A549 (cell line): ENCODE data around the gene HDDC2. TPM values are rescaled to one million over a fixed set of nuclear protein-coding genes. Genes with fewer than 3 reads are reported as not detected.

ENCODE experiments used
- ATAC-seq, 2 experiments: fragments of 200-7000 bp in 1 of 2; fragments of >200 bp in 1 of 2; cut with Nextera tagmentation in 1 of 2; cut with Tn5 transposase in 1 of 2; 3 replicates each; pipeline versions ENCODE4 v1.8.0 to v1.9.1; 2018 to 2020; ENCODE audit warnings: mild to moderate bottlenecking in 1 of 2, moderate library complexity in 1 of 2
- CTCF ChIA-PET: fragments of 300-600 bp; sonication (Branson Sonifier 250); formaldehyde crosslinking; extraction: SDS; loops from one replicate; lab custom pipeline; 2021; ENCODE audit warnings: antibody characterized with exemption, inconsistent platforms; lab: Yijun Ruan, JAX
- POLR2A ChIA-PET: fragments of 350-600 bp; formaldehyde crosslinking; extraction: SDS; loops from one replicate; lab custom pipeline; 2021; ENCODE audit warnings: antibody characterized with exemption, inconsistent platforms; lab: Yijun Ruan, JAX
- DNase-seq, 2 experiments: peaks; one replicate each; pipeline versions ENCODE4 v3.0.0 to v3.0.0-alpha.2; 2011 to 2016; ENCODE audit warnings: low read depth in 1 of 2, low spot score in 1 of 2
- FAIRE-seq: peaks from 2 replicates; lab custom pipeline; 2011; peaks lifted over from hg19 to GRCh38; lab: Jason Lieb, UNC
- H3K27ac ChIP-seq, 2 experiments: fragments of >200 bp; sonication (Bioruptor Twin); formaldehyde crosslinking; 3 replicates each; pipeline ENCODE4 v1.5.1; 2016 to 2017
- H3K4me1 ChIP-seq: fragments of >200 bp; sonication (Bioruptor Twin); formaldehyde crosslinking; 3 replicates; pipeline ENCODE4 v1.6.1; 2016
- H3K4me2 ChIP-seq: fragments of >200 bp; sonication (Bioruptor Twin); formaldehyde crosslinking; 3 replicates; pipeline ENCODE4 v1.6.1; 2016
- H3K4me3 ChIP-seq: fragments of >200 bp; sonication (Bioruptor Twin); formaldehyde crosslinking; 3 replicates; pipeline ENCODE4 v1.5.1; 2016
- H3K9me3 ChIP-seq: fragments of >200 bp; sonication (Bioruptor Twin); formaldehyde crosslinking; 3 replicates; pipeline ENCODE4 v1.6.1; 2016
- BHLHE40 ChIP-seq: IDR thresholded peaks from 2 replicates; pipeline ENCODE4 v1.6.1; 2012; ENCODE audit warnings: low read depth, low read length, inconsistent platforms
- CHD2 ChIP-seq: fragments of 150-350 bp; IDR thresholded peaks from 2 replicates; pipeline ENCODE4 v1.6.1; 2014; ENCODE audit warnings: low read length; ENCODE audit not compliant: partially characterized antibody
- CTCF ChIP-seq: fragments of >200 bp; sonication (Bioruptor Twin); formaldehyde crosslinking; IDR thresholded peaks from 3 replicates; pipeline ENCODE4 v1.5.1; 2016
- EHF ChIP-seq: fragments of 250-450 bp; sonication (Bioruptor Pico); IDR thresholded peaks from 2 replicates; pipeline ENCODE4 v1.5.0; 2020; ENCODE audit warnings: mild to moderate bottlenecking
- EHMT2 ChIP-seq: fragments of 200-600 bp; sonication (generic); IDR thresholded peaks from 2 replicates; pipeline ENCODE4 v1.6.1; 2016; ENCODE audit warnings: antibody characterized with exemption, low read depth, mild to moderate bottlenecking, moderate library complexity
- ESRRA ChIP-seq: fragments of 150-350 bp; IDR thresholded peaks from 2 replicates; pipeline ENCODE4 v1.6.1; 2014; ENCODE audit warnings: mild to moderate bottlenecking, low read length, borderline replicate concordance
- FOSB ChIP-seq: fragments of 250-450 bp; sonication (Bioruptor Pico); IDR thresholded peaks from 2 replicates; pipeline ENCODE4 v1.5.0; 2020; ENCODE audit warnings: mild to moderate bottlenecking, moderate library complexity
- FOSL2 ChIP-seq, 2 experiments: fragments of 450-650 bp in 1 of 2; fragments of >200 bp in 1 of 2; sonication (Bioruptor Twin) in 1 of 2; formaldehyde crosslinking; IDR thresholded peaks; 2 replicates each; pipeline versions ENCODE4 v1.5.0 to v1.6.1; 2016 to 2020; ENCODE audit warnings: mild to moderate bottlenecking in 1 of 2, moderate library complexity in 1 of 2
- HEYL ChIP-seq: fragments of 250-450 bp; sonication (Bioruptor Pico); IDR thresholded peaks from 2 replicates; pipeline ENCODE4 v1.8.0; 2021; ENCODE audit warnings: mild to moderate bottlenecking, moderate library complexity
- HMGXB4 ChIP-seq: fragments of 250-450 bp; sonication (Bioruptor Pico); IDR thresholded peaks from 2 replicates; pipeline ENCODE4 v1.5.0; 2021; ENCODE audit warnings: mild to moderate bottlenecking, moderate library complexity, borderline replicate concordance
- HOXA7 ChIP-seq: fragments of 250-450 bp; sonication (Bioruptor Pico); IDR thresholded peaks from 2 replicates; pipeline ENCODE4 v1.5.0; 2020; ENCODE audit warnings: mild to moderate bottlenecking, moderate library complexity
- HOXB13 ChIP-seq: fragments of 250-450 bp; sonication (Bioruptor Pico); IDR thresholded peaks from 2 replicates; pipeline ENCODE4 v1.5.0; 2020; ENCODE audit warnings: low read depth, mild to moderate bottlenecking, moderate library complexity
- HOXB5 ChIP-seq: fragments of 250-450 bp; sonication (Bioruptor Pico); IDR thresholded peaks from 2 replicates; pipeline ENCODE4 v1.5.0; 2020; ENCODE audit warnings: mild to moderate bottlenecking, moderate library complexity
- JUNB ChIP-seq: fragments of >200 bp; sonication (Bioruptor Twin); formaldehyde crosslinking; IDR thresholded peaks from 2 replicates; pipeline ENCODE4 v1.6.1; 2016
- MAFK ChIP-seq: fragments of 450-650 bp; IDR thresholded peaks from 2 replicates; pipeline ENCODE4 v1.6.1; 2014; ENCODE audit not compliant: partially characterized antibody
- MYC ChIP-seq: IDR thresholded peaks from 2 replicates; pipeline ENCODE4 v1.6.1; 2012; ENCODE audit warnings: mild to moderate bottlenecking, inconsistent platforms, low read length, improper control_type of control experiment, borderline replicate concordance
- NFE2L2 ChIP-seq: fragments of 150-350 bp; conservative IDR thresholded peaks from 2 replicates; pipeline ENCODE4 v1.6.1; 2014; ENCODE audit warnings: low read length
- NPAS2 ChIP-seq: fragments of 250-450 bp; sonication (Bioruptor Pico); IDR thresholded peaks from 2 replicates; pipeline ENCODE4 v1.8.0; 2022; ENCODE audit warnings: mild to moderate bottlenecking, moderate library complexity, borderline replicate concordance
- PHF8 ChIP-seq: fragments of 200-600 bp; sonication (generic); IDR thresholded peaks from 2 replicates; pipeline ENCODE4 v1.6.1; 2016; ENCODE audit warnings: low read depth, mild to moderate bottlenecking, antibody characterized with exemption, moderate library complexity, borderline replicate concordance
- POLR2AphosphoS2 ChIP-seq: conservative IDR thresholded peaks from 2 replicates; pipeline ENCODE4 v1.6.1; 2012; ENCODE audit warnings: low read length, improper control_type of control experiment, inconsistent platforms
- RNF2 ChIP-seq: fragments of 200-600 bp; sonication (generic); IDR thresholded peaks from 2 replicates; pipeline ENCODE4 v1.6.1; 2016; ENCODE audit warnings: low read depth, mild to moderate bottlenecking, antibody characterized with exemption, moderate library complexity, borderline replicate concordance
- SREBF2 ChIP-seq: fragments of 450-650 bp; IDR thresholded peaks from 2 replicates; pipeline ENCODE4 v1.6.1; 2014; ENCODE audit warnings: mild to moderate bottlenecking, moderate library complexity
- TFCP2L1 ChIP-seq: fragments of 250-450 bp; sonication (Bioruptor Pico); IDR thresholded peaks from 2 replicates; pipeline ENCODE4 v1.5.0; 2021; ENCODE audit warnings: mild to moderate bottlenecking
- ZC3H11A ChIP-seq: fragments of 450-650 bp; IDR thresholded peaks from 2 replicates; pipeline ENCODE4 v1.6.1; 2014; ENCODE audit warnings: antibody characterized with exemption, mild to moderate bottlenecking
- WGBS: methylation state at CpG from one replicate; pipeline ENCODE4 v1.1.6; 2017; ENCODE audit errors: missing lambda C conversion rate; 5-methylcytosine and 5-hydroxymethylcytosine counted together
- polyA plus RNA-seq, 4 experiments: library from polyadenylated mRNA; depleted of rRNA in 3 of 4; stranded (reverse); fragments of >200 nt; fragmentation: RNase III in 1 of 4; extraction: RNeasy Plus Mini Kit Qiagen cat#74134 plus additional on column Dnase treatment in 1 of 4; gene quantifications; 2 replicates in 3 of 4; 3 replicates in 1 of 4; pipeline ENCODE4 v1.2.3, GENCODE V29; 2011 to 2017

HDDC2 gene
- polyA plus RNA-seq, 2 of the 4 experiments (the other 2 are of a cell fraction): 107 to 216 TPM

GRCh38 chr6:125254321-125254720 lies 47.4 kb downstream of the HDDC2 start:
- no peak overlapping the region for H3K4me3 ChIP-seq
- TF ChIP-seq CTCF: no peak
- TF ChIP-seq HOXB5 (CRISPR knock-in tag): no peak
- TF ChIP-seq JUNB: no peak
- TF ChIP-seq NFE2L2: no peak
- no peak for TF ChIP-seq BHLHE40
- TF ChIP-seq CHD2: no peak
- no peak for TF ChIP-seq HOXA7 (CRISPR knock-in tag)
- TF ChIP-seq ZC3H11A: no peak
- TF ChIP-seq POLR2AphosphoS2: no peak
- TF ChIP-seq EHMT2: no peak
- TF ChIP-seq ESRRA: no peak
- no peak for TF ChIP-seq HOXB13 (CRISPR knock-in tag)
- no peak for TF ChIP-seq MAFK
- no peak for TF ChIP-seq SREBF2
- no peak for TF ChIP-seq FOSB (CRISPR knock-in tag)
- no peak for TF ChIP-seq EHF (CRISPR knock-in tag)
- TF ChIP-seq, all 56 proteins: peak for 0
- H3K4me2 ChIP-seq: no peak overlapping the region
- 0 out of 3 replicates have a peak, but pooled peaks cover 7% of the 10 kb centered on the region for H3K4me1 ChIP-seq
- CTCF ChIA-PET: no interaction called here
- POLR2A ChIA-PET: no interaction called here
- DNase-seq (no peak), FAIRE-seq (no peak), ATAC-seq (no peak)
- no peaks in the 10 kb centered on the region for H3K9me3 ChIP-seq
- 96% methylated on average over 3 of the region's 3 CpGs for WGBS
- no peak overlapping the region for H3K27ac ChIP-seq

GRCh38 chr6:125253881-125254280 lies 47.9 kb downstream of the HDDC2 start:
- WGBS: 93% methylated on average over 2 of the region's 2 CpGs

GRCh38 chr6:125252891-125253290 lies 48.9 kb downstream of the HDDC2 start:
- ATAC-seq (no peak), FAIRE-seq (no peak), DNase-seq (no peak)
- ChIA-PET CTCF (no interaction called here), POLR2A (no interaction called here)
- H3K27ac ChIP-seq: no peak overlapping the region; a peak in 1 of 6 replicates
- no peak for TF ChIP-seq NFE2L2
- H3K9me3 ChIP-seq: no peaks in the 10 kb centered on the region
- 0 out of 3 replicates have a peak, but pooled peaks cover 4% of the 10 kb centered on the region for H3K4me1 ChIP-seq
- no peak overlapping the region for H3K4me3 ChIP-seq
- WGBS: 87% methylated on average over 1 of the region's 1 CpG
- H3K4me2 ChIP-seq: no peak overlapping the region

More at GRCh38 chr6:125253881-125254280, 47.9 kb downstream of the HDDC2 start:
- Histone ChIP-seq H3K4me3 (no peak overlapping the region), H3K4me1 (0 out of 3 replicates have a peak, but pooled peaks cover 4% of the 10 kb centered on the region), H3K27ac (no peak overlapping the region), H3K9me3 (no peaks in the 10 kb centered on the region), H3K4me2 (no peak overlapping the region)
- no peak for DNase-seq
- no peak for ATAC-seq
- POLR2A ChIA-PET: no interaction called here
- CTCF ChIA-PET: no interaction called here
- TF ChIP-seq POLR2AphosphoS2 (no peak), EHMT2 (no peak), JUNB (no peak), ZC3H11A (no peak), FOSL2 (IDR thresholded peaks at IDR 0.05) (no peak), FOSL2 (CRISPR knock-in tag; IDR thresholded peaks at IDR 0.05) (no peak), PHF8 (no peak)
- TF ChIP-seq, all 56 proteins: peak for 0
- FAIRE-seq: no peak

- H3K27ac ChIP-seq: no peak overlapping the region; a peak in 1 of 6 replicates
- DNase-seq (no peak), FAIRE-seq (no peak), ATAC-seq (no peak)
- 81% methylated on average over 6 of the region's 6 CpGs for WGBS
- H3K4me3 ChIP-seq: no peak overlapping the region
- H3K9me3 ChIP-seq: no peaks in the 10 kb centered on the region
- no peak overlapping the region for H3K4me2 ChIP-seq
- POLR2A ChIA-PET: no interaction called here
- CTCF ChIA-PET: no interaction called here
- peaks cover 6% of the 10 kb centered on the region; the same call in 2 of the 3 replicates for H3K4me1 ChIP-seq
- TF ChIP-seq FOSL2 (IDR thresholded peaks at IDR 0.05) (no peak), FOSL2 (CRISPR knock-in tag; IDR thresholded peaks at IDR 0.05) (no peak), NFE2L2 (no peak), HOXB5 (CRISPR knock-in tag) (no peak), NPAS2 (CRISPR knock-in tag) (no peak), HEYL (CRISPR knock-in tag) (no peak), RNF2 (no peak), ZC3H11A (no peak), TFCP2L1 (no peak), MAFK (no peak), MYC (no peak), HMGXB4 (no peak), FOSB (CRISPR knock-in tag) (no peak)
Measured at GRCh38 chr6:125251516-125252220, 50.1 kb downstream of the HDDC2 start.
